Measurements from ENCODE around the gene GRIP1. TPM values are rescaled to one million over a fixed set of nuclear protein-coding genes. Genes with fewer than 3 reads are reported as not detected.

GRIP1 gene
- total RNA-seq, 4 donors from 2014 or later = 0.22 to 3.0 (median 1.6) TPM

- Histone ChIP-seq H3K36me3 (no peaks in the 10 kb centered on the region), H3K27me3 (no peaks in the 10 kb centered on the region), H3K27ac (no peak overlapping the region), H3K9me3 (no peaks in the 10 kb centered on the region), H3K4me3 (no peak overlapping the region), H3K4me1 (no peaks in the 10 kb centered on the region)
- DNase-seq (ENCODE audit: low spot score in 2 of 2) = no peak
- WGBS, 2 donors = 92 to 94% methylated on average over 3 of the region's 3 CpGs
- TF ChIP-seq CTCF (IDR thresholded peaks at IDR 0.05) (no peak), EP300 (IDR thresholded peaks at IDR 0.05) (no peak), POLR2A (IDR thresholded peaks at IDR 0.05) (no peak)
Measured at GRCh38 chr12:66537876-66538275, 141.0 kb downstream of the GRIP1 start.

- Histone ChIP-seq H3K36me3 (no peaks in the 10 kb centered on the region), H3K4me3 (no peak overlapping the region), H3K27ac (no peak overlapping the region), H3K9me3 (no peaks in the 10 kb centered on the region), H3K27me3 (no peaks in the 10 kb centered on the region), H3K4me1 (no peaks in the 10 kb centered on the region)
- DNase-seq (ENCODE audit: low spot score in 2 of 2) = no peak
- 77 to 90% methylated on average over 2 of the region's 2 CpGs for WGBS, 2 donors
- TF ChIP-seq EP300 (IDR thresholded peaks at IDR 0.05) (no peak), POLR2A (IDR thresholded peaks at IDR 0.05) (no peak), CTCF (IDR thresholded peaks at IDR 0.05) (no peak)
Measured at GRCh38 chr12:66533767-66534166, 145.1 kb downstream of the GRIP1 start.

- no peaks in the 10 kb centered on the region for H3K4me1 ChIP-seq
- TF ChIP-seq POLR2A (IDR thresholded peaks at IDR 0.05) (no peak), EP300 (IDR thresholded peaks at IDR 0.05) (no peak), CTCF (IDR thresholded peaks at IDR 0.05) (no peak)
- DNase-seq (ENCODE audit: low spot score in 2 of 2) = no peak
- no peaks in the 10 kb centered on the region for H3K27me3 ChIP-seq
- WGBS, 2 donors = 91 to 98% methylated on average over 2 of the region's 2 CpGs
- H3K36me3 ChIP-seq = no peaks in the 10 kb centered on the region
- H3K4me3 ChIP-seq = no peak overlapping the region
- no peaks in the 10 kb centered on the region for H3K9me3 ChIP-seq
- no peak overlapping the region for H3K27ac ChIP-seq
Measured at GRCh38 chr12:66531766-66532165, 147.1 kb downstream of the GRIP1 start.

- no peaks in the 10 kb centered on the region for H3K27me3 ChIP-seq
Measured at GRCh38 chr12:66529934-66530333, 148.9 kb downstream of the GRIP1 start.

GRCh38 chr12:66516561-66516960 lies 162.3 kb downstream of the GRIP1 start:
- no peaks in the 10 kb centered on the region for H3K36me3 ChIP-seq
- H3K4me3 ChIP-seq = no peak overlapping the region
- H3K27me3 ChIP-seq = no peaks in the 10 kb centered on the region
- DNase-seq (ENCODE audit: low spot score in 2 of 2) = no peak
- WGBS, 2 donors = 75 to 82% methylated on average over 4 of the region's 4 CpGs
- no peak for TF ChIP-seq CTCF (IDR thresholded peaks at IDR 0.05)
- no peak for TF ChIP-seq EP300 (IDR thresholded peaks at IDR 0.05)
- TF ChIP-seq POLR2A (IDR thresholded peaks at IDR 0.05) = no peak
- H3K9me3 ChIP-seq = peaks cover 0 to under 1% (median 0%) of the 10 kb centered on the region in 4 donors
- no peaks in the 10 kb centered on the region for H3K4me1 ChIP-seq
- no peak overlapping the region for H3K27ac ChIP-seq

More at GRCh38 chr12:66529934-66530333, 148.9 kb downstream of the GRIP1 start:
- H3K27ac ChIP-seq = no peak overlapping the region
- WGBS, 2 donors = 63 to 76% methylated on average over 1 of the region's 1 CpG
- no peaks in the 10 kb centered on the region for H3K4me1 ChIP-seq
- H3K4me3 ChIP-seq = no peak overlapping the region
- no peak for TF ChIP-seq CTCF (IDR thresholded peaks at IDR 0.05)
- no peak for TF ChIP-seq EP300 (IDR thresholded peaks at IDR 0.05)
- TF ChIP-seq POLR2A (IDR thresholded peaks at IDR 0.05) = no peak
- DNase-seq (ENCODE audit: low spot score in 2 of 2) = no peak
- H3K36me3 ChIP-seq = no peaks in the 10 kb centered on the region
- H3K9me3 ChIP-seq = no peaks in the 10 kb centered on the region

Measured in tibial nerve (tissue), 4 donors.